HG03066 (cell line): ENCODE data around the gene SIX6.
"Not testable (repeated sequence)": the region's sequence is repeated elsewhere in the genome, so short reads cannot be mapped to it uniquely, and the experiment has no call there.

Experiments used
- ATAC-seq: cut with Tn5 transposase; IDR thresholded peaks from one replicate; pipeline ENCODE4 v1.9.1; 2021; ENCODE audit warnings: low read depth; ENCODE audit not compliant: unreplicated experiment

Gene SIX6

DNA sequence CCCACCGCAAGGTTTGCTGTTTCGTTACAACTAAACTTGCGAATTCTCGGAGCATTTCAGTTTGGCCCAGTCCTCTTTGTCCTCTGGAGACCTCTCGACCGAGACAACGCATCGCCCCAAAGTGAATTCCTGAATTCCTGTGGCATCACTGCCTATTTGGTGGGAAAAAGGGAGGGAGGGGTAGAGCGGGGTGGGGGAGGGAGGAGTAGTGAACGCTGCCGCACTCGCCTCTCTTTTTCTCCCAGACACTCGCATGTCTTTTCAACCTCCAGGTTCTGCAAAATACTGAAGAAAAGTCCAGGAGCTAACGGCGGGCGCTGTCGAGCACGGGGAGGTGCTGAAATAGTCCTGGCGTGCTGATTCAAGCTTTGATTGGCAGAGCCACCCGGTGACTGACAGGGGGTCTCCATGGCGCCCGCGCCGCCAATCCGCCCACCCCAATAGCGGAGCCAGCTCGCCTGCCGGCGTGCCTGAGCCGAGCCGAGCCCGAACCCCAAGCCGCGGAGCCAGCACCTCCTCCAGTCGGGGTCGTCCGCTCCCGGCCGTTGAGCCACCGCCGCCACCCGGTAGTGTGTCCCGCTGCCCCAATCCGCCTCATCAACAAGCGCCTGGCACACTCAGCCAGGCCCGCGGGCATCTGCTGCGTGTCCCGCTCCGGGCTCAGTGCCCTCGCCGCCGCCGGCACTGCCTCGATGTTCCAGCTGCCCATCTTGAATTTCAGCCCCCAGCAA lies at the start of gene SIX6:
Gene SIX6 (plus strand): TSS at position 440 of the 731 bp plus-strand sequence. CDS start 253 bp downstream, at position 693.
- ATAC-seq = no peak

DNA sequence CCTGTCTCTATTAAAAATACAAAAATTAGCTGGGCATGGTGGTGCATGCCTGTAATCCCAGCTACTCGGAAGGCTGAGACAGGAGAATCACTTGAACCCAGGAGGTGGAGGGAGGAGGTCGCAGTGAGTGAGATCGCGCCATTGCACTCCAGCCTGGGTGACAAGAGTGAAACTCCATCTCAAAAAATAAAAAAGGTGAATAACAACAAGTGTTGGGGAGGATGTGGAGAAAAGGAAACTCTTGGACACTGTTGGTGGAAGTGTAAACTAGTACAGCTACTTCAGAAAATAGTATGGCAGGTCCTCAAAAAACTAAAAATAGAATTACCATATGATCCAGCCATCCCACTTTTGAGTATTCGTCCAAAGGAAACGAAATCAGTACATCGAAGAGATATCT lies 28.7 kb upstream of the SIX6 start:
- not testable (repeated sequence) for ATAC-seq

GRCh38 chr14:60482743-60483142 lies 26.2 kb upstream of the SIX6 start:
- ATAC-seq = no peak

DNA sequence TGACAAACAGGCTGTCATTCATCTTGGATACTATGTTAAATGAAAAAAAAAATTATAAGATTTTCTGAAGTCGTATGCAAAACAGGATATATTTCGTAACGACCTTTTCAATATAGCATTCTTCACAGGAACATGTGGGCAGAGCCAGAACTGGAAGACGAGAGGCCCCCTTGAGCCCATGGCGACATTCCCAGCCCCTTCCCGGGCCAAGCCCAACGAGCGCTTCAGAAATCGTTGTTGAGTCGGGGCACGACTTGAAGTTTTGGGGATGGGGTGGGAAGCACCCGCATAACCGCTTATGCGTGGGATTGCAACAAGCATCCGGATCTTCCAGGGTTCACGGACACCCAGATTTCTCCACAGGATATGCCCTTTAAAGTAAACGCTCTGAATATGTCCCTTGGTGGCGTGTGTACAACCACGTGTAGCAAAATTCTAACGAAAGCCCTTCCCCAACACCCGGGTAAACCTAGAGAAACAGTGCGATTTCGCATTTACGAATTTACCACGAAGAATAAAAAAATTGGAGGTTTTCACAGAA lies 23.8 kb upstream of the SIX6 start:
- no peak for ATAC-seq

DNA sequence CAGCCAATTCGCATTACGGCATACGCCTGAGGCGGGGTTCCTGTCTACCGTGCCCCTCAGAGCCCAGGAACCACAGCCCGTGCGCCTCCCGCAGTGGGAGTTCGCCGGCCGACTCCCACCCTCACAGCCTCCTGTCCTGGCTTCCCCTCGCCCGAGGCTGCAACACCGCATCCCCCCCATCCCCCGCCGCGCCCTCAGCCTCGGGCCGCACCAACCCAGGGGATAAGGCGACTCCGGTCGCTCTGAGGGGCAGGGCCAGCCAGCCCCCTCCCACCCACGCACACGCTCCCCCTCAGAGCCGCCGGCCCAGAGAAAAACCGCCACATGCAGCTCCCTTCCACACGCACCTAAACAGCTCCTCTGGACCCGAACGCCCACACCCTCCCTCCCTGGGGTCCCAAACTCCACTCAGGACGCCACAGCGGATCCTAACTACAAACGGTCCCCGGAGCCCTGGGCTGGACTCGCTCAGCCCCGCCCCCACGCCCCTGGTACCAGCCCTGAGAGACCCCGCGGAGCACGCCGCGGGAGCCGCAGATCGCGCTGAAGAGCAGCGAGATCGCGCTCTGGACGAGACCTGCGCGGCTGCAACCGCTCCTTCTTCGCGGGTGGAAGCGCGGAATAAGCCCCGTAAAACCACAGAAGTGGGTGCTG lies 23.2 kb upstream of the SIX6 start, which contains the start of gene C14orf39:
Gene C14orf39 (minus strand): TSS at position 466 of the 654 bp plus-strand sequence. CDS start 985 bp downstream, outside the sequence.
- no peak for ATAC-seq

DNA sequence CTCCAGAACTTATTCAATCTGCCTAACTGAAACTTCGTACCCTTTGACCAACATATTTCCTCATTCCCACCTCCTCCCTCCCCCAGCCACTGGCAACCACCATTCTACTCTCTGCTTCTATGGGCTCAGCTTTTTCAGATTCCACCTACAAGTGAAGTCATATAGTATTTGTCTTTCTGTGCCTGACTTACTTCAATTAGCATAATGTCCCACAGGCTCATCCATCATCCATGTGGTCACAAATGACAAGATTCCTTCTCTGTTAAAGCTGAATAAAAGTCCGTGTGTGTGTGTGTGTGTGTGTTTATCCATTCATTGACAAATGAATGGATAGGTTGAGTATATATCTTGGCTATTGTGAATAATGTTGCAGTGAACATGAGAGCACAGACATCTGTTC lies 21.7 kb upstream of the SIX6 start:
- no peak for ATAC-seq

GRCh38 chr14:60488175-60488574 lies 20.8 kb upstream of the SIX6 start:
- ATAC-seq = no peak

DNA sequence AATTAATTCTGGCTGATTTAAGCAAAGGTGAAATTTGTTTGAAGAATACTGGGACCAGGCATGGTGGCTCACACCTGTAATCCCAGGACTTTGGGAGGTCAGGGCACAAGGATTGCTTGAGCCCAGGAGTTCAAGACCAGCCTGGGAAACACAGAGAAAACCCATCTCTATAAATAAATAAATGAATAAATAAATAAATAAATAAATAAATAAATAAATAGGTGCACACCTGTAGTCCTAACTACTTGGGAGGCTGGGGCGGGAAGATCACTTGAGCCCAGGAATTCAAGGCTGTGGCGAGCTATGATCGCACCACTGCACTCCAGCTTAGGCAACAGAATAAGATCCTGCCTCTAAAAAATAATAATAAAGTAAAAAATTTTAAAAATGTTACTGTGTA lies 18.7 kb upstream of the SIX6 start:
- no peak for ATAC-seq

DNA sequence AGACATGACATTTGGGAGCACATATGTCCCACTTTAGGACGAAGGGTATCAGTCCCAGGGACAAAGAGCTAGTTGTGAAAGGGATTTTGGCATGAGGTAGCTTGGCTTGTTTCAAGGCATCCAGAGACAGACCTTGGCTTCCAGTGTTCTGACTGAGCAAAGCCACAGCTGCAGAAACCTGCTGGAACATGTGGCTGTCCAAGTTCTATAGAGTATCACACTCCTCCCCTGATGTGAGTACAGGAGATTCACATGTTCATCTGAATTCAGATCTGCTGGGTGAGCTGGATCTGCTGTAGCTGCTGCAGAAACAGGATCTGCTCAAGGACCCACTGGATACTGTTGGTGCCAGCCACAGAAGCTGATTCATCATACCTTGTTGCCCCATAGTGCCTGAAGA lies 13.0 kb upstream of the SIX6 start:
- ATAC-seq = no peak

- ATAC-seq = no peak
These were observed 6.4 kb upstream of the SIX6 start for GRCh38 chr14:60502541-60502940.

GRCh38 chr14:60505448-60505847 lies 3.5 kb upstream of the SIX6 start:
- no peak for ATAC-seq

DNA sequence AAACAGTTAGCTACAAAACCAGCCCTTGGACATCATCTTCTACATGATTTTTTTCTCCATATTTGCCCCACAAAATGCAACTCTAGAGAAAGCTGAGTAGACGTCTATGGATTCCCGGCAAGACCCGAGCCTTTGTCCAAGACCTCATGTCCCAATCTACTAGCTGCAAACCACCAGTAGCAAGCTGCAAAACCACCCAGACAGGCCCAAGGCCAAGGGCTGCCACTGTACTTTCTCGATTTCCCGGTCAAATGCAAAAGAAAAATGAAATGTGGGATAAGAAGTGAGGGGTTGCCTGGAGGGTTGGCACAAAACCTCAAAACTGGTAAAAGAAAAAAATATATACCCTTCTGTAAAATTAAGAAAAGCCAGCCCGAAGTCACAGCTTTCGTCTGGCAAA lies 2.9 kb upstream of the SIX6 start:
- ATAC-seq = no peak

DNA sequence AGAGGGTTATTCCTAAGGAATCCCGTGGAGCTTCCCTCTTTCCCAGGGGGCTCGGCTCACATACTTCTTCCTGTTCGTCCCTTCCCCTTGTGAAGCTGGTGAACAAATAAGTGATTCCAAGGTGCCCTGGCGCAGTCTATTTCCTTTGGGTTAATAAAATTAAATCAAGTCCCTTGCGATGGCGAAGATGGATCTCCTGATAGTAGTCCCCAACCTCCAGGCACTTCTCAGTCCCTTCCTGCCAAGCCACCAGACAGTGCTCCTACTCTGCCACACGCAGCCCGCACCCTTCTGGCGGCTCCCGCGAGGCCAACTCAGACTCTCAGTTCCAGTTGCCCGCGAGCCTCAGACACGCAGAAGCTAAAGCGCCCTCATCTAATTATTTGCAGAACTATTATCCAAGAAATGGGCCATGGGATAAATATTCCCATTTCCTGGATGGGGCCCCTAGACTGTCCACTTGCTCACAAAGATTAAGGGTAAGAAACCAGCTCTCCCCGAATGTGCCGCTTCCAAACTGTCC lies 2.4 kb upstream of the SIX6 start:
- no peak for ATAC-seq

DNA sequence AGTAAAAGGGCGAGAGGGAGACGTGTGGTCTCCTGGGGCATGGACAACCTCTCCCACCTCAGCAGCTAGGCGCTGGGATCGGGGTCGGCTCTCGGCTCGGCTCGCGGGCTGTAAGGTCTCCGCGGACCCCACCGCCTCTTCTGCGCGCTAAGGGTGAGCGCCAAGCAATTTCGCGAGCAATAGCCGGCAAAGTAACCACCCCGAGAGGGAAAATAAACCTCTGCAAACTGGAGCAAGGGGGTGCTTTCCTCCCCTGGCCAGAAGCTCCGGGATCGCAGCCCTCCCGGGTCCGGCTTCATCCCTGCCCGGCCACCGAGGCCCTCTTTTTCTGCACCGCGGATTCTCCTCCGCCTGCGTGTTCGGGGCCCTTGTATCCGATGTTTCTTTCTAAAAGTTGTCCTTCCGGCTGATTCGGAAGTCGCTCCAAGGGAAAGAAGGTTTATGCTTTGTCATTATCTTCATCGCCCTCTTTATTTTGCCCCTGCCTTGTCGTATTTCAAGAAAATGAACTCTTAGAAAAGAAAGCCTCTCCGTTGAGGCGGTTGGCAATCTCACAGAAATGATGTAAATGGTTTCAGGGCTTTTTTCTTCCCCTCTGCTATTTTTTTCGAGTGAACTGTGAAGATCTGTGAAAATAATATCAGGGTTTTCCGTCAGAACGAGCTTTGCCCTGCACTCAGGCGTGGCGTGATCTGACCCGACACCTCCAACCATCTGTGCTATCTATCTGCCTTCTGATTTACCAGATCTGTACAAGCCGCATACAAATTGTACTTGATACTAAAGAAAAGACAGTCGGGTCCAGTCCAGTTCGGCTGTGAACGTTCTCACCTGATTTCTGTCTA lies 1.7 kb upstream of the SIX6 start:
- no peak for ATAC-seq

DNA sequence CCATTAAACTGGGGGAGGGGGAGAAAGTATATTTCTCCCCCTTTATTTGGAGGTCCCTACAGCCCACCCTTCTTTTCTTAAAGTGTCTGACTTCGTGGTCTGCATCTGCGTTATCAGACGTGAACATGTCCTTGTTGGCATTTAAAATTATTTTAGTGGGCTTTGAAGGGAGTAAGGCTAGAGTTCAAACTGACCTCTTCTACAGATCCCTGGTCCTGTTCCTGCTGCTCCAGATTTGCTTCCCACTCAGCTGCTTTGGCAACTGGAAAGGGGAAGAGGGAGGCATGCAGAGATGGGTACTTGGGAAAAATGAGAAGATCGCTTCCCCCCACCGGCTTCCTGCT lies 611 bp upstream of the SIX6 start:
- no peak for ATAC-seq

DNA sequence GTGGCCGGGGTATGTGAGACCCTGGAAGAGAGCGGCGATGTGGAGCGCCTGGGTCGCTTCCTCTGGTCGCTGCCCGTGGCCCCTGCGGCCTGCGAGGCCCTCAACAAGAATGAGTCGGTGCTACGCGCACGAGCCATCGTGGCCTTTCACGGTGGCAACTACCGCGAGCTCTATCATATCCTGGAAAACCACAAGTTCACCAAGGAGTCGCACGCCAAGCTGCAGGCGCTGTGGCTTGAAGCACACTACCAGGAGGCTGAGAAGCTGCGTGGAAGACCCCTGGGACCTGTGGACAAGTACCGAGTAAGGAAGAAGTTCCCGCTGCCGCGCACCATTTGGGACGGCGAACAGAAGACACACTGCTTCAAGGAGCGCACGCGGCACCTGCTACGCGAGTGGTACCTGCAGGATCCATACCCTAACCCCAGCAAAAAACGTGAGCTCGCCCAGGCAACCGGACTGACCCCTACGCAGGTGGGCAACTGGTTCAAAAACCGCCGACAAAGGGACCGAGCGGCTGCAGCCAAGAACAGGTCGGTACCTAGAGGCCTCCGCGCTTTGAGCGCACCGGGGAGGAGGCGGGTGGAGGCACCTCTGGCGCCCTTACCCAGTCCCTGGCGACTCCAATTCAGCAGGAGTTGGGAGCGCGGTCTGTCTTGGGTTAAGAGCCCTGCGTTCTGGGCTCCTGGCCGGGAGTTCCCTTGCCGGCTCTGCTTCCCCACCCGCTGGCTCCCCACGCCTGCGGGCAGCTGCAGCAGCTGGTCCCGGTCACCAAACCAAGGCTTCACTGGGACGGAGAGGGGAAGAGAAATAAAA lies 700 bp downstream of the SIX6 start:
- ATAC-seq = no peak

DNA sequence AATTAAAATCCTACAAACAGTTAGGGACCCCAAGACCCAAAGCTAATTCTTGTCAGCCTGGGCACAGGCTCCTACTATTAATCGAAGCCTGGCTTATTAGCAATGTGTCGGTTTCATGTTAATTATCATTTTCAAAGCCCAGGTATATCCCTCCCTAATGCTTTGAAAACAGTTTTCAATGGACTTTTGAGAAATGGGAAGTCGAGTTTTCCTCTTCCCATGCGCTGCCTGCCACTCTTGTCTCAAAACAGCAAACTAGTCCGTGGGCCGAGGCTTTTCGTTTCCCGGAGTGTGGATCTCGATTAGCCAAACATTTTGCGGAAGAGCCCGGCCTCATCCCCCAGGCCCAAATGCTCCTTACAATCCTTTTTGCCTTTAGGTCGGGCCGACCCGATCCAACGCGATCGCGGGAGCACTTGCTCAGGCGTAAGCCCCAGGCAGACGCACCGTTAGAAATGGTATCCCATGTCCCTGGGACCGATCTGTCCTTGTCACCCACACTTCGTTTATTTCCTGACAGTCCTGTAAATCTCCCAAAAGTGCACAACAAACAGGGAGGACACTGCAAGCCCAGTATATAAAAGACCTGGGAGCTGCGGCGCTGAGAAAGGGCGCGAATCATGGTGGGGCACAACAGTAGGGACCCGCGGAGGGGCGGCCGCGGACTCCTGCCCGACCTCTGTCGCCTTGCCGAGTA lies 1.5 kb downstream of the SIX6 start:
- ATAC-seq = no peak

- ATAC-seq = no peak
These were observed 2.1 kb downstream of the SIX6 start for GRCh38 chr14:60510951-60511599.

DNA sequence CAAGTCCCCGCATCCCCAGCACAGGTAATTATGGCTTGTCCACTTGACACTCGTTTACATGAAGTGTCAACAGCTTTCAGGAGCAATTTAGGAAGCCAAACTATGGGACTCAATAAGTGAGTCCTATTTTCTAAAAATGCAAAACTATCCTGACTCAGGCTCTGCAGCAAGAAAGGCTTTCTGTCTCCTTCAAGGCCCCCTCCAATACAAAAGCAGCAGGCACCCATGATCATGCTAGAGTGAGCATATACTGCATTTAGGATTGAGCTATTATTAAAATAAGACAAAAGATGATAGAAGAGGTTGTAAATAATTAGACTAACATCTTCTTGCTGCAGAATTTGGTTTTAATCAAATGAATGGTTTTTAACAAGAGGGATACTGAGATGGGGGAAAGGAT lies 3.2 kb downstream of the SIX6 start:
- ATAC-seq = no peak
